A549 (cell line): ENCODE data around the gene NT5C. TPM values are rescaled to one million over a fixed set of nuclear protein-coding genes. Genes with fewer than 3 reads are reported as not detected.

ENCODE experiments used
- ATAC-seq, 2 experiments: fragments of 200-7000 bp in 1 of 2; fragments of >200 bp in 1 of 2; cut with Nextera tagmentation in 1 of 2; cut with Tn5 transposase in 1 of 2; 3 replicates each; pipeline versions ENCODE4 v1.8.0 to v1.9.1; 2018 to 2020; ENCODE audit warnings: mild to moderate bottlenecking in 1 of 2, moderate library complexity in 1 of 2
- CTCF ChIA-PET: fragments of 300-600 bp; sonication (Branson Sonifier 250); formaldehyde crosslinking; extraction: SDS; loops from one replicate; lab custom pipeline; 2021; ENCODE audit warnings: antibody characterized with exemption, inconsistent platforms; lab: Yijun Ruan, JAX
- POLR2A ChIA-PET: fragments of 350-600 bp; formaldehyde crosslinking; extraction: SDS; loops from one replicate; lab custom pipeline; 2021; ENCODE audit warnings: antibody characterized with exemption, inconsistent platforms; lab: Yijun Ruan, JAX
- DNase-seq, 2 experiments: peaks; one replicate each; pipeline versions ENCODE4 v3.0.0 to v3.0.0-alpha.2; 2011 to 2016; ENCODE audit warnings: low read depth in 1 of 2, low spot score in 1 of 2
- FAIRE-seq: peaks from 2 replicates; lab custom pipeline; 2011; peaks lifted over from hg19 to GRCh38; lab: Jason Lieb, UNC
- H3K27ac ChIP-seq, 2 experiments: fragments of >200 bp; sonication (Bioruptor Twin); formaldehyde crosslinking; 3 replicates each; pipeline ENCODE4 v1.5.1; 2016 to 2017
- H3K4me1 ChIP-seq: fragments of >200 bp; sonication (Bioruptor Twin); formaldehyde crosslinking; 3 replicates; pipeline ENCODE4 v1.6.1; 2016
- H3K4me2 ChIP-seq: fragments of >200 bp; sonication (Bioruptor Twin); formaldehyde crosslinking; 3 replicates; pipeline ENCODE4 v1.6.1; 2016
- H3K4me3 ChIP-seq: fragments of >200 bp; sonication (Bioruptor Twin); formaldehyde crosslinking; 3 replicates; pipeline ENCODE4 v1.5.1; 2016
- H3K9me3 ChIP-seq: fragments of >200 bp; sonication (Bioruptor Twin); formaldehyde crosslinking; 3 replicates; pipeline ENCODE4 v1.6.1; 2016
- CBX8 ChIP-seq: fragments of 200-600 bp; sonication (generic); IDR thresholded peaks from 2 replicates; pipeline ENCODE4 v1.6.1; 2016
- CHD4 ChIP-seq: fragments of 200-600 bp; sonication (generic); IDR thresholded peaks from 2 replicates; pipeline ENCODE4 v1.6.1; 2016; ENCODE audit warnings: antibody characterized with exemption, mild to moderate bottlenecking, borderline replicate concordance
- EHF ChIP-seq: fragments of 250-450 bp; sonication (Bioruptor Pico); IDR thresholded peaks from 2 replicates; pipeline ENCODE4 v1.5.0; 2020; ENCODE audit warnings: mild to moderate bottlenecking
- ESRRA ChIP-seq: fragments of 150-350 bp; IDR thresholded peaks from 2 replicates; pipeline ENCODE4 v1.6.1; 2014; ENCODE audit warnings: mild to moderate bottlenecking, low read length, borderline replicate concordance
- FOSL2 ChIP-seq, 2 experiments: fragments of 450-650 bp in 1 of 2; fragments of >200 bp in 1 of 2; sonication (Bioruptor Twin) in 1 of 2; formaldehyde crosslinking; IDR thresholded peaks; 2 replicates each; pipeline versions ENCODE4 v1.5.0 to v1.6.1; 2016 to 2020; ENCODE audit warnings: mild to moderate bottlenecking in 1 of 2, moderate library complexity in 1 of 2
- GATA3 ChIP-seq: IDR thresholded peaks from 2 replicates; pipeline ENCODE4 v1.6.1; 2012; ENCODE audit warnings: borderline replicate concordance
- JUN ChIP-seq, 2 experiments: fragments of >200 bp; sonication (Bioruptor Twin); formaldehyde crosslinking; IDR thresholded peaks; 2 replicates in 1 of 2; 3 replicates in 1 of 2; pipeline ENCODE4 v1.6.1; 2016 to 2017
- KDM1A ChIP-seq: fragments of 200-600 bp; sonication (generic); IDR thresholded peaks from 2 replicates; pipeline ENCODE4 v1.6.1; 2016; ENCODE audit warnings: low read depth, mild to moderate bottlenecking
- MAFK ChIP-seq: fragments of 450-650 bp; IDR thresholded peaks from 2 replicates; pipeline ENCODE4 v1.6.1; 2014; ENCODE audit not compliant: partially characterized antibody
- MAZ ChIP-seq: fragments of 150-350 bp; IDR thresholded peaks from 2 replicates; pipeline ENCODE4 v1.6.1; 2014; ENCODE audit warnings: antibody characterized with exemption, low read depth, low read length, borderline replicate concordance
- NR3C1 ChIP-seq: fragments of >200 bp; sonication (Bioruptor Twin); formaldehyde crosslinking; IDR thresholded peaks from 3 replicates; pipeline ENCODE4 v1.6.1; 2017
- POLR2AphosphoS2 ChIP-seq: conservative IDR thresholded peaks from 2 replicates; pipeline ENCODE4 v1.6.1; 2012; ENCODE audit warnings: low read length, improper control_type of control experiment, inconsistent platforms
- RAD21 ChIP-seq, 2 experiments: fragments of >200 bp in 1 of 2; sonication (Bioruptor Twin) in 1 of 2; formaldehyde crosslinking in 1 of 2; IDR thresholded peaks in 1 of 2; conservative IDR thresholded peaks in 1 of 2; 2 replicates in 1 of 2; 3 replicates in 1 of 2; pipeline ENCODE4 v1.6.1; 2012 to 2018; ENCODE audit warnings: inconsistent platforms in 1 of 2
- RFX5 ChIP-seq: fragments of 450-650 bp; IDR thresholded peaks from 2 replicates; pipeline ENCODE4 v1.7.1; 2014; ENCODE audit warnings: antibody characterized with exemption, mild to moderate bottlenecking, moderate library complexity
- TP53 ChIP-seq: fragments of 250-450 bp; sonication (Bioruptor Pico); IDR thresholded peaks from 2 replicates; pipeline ENCODE4 v1.5.0; 2021; ENCODE audit warnings: mild to moderate bottlenecking, moderate library complexity
- ZSCAN20 ChIP-seq: fragments of 250-450 bp; sonication (Bioruptor Pico); IDR thresholded peaks from 2 replicates; pipeline ENCODE4 v1.8.0; 2022; ENCODE audit warnings: mild to moderate bottlenecking, moderate library complexity
- WGBS: methylation state at CpG from one replicate; pipeline ENCODE4 v1.1.6; 2017; ENCODE audit errors: missing lambda C conversion rate; 5-methylcytosine and 5-hydroxymethylcytosine counted together
- polyA plus RNA-seq, 4 experiments: library from polyadenylated mRNA; depleted of rRNA in 3 of 4; stranded (reverse); fragments of >200 nt; fragmentation: RNase III in 1 of 4; extraction: RNeasy Plus Mini Kit Qiagen cat#74134 plus additional on column Dnase treatment in 1 of 4; gene quantifications; 2 replicates in 3 of 4; 3 replicates in 1 of 4; pipeline ENCODE4 v1.2.3, GENCODE V29; 2011 to 2017
- TF ChIP-seq, protein P1 (sequence below): IDR thresholded peaks from 2 replicates; pipeline ENCODE4 v1.6.1; 2012
- TF ChIP-seq, protein P2 (sequence below): IDR thresholded peaks from 2 replicates; pipeline ENCODE4 v1.6.1; 2012
- TF ChIP-seq, protein P3 (sequence below): fragments of >200 bp; sonication (Bioruptor Twin); formaldehyde crosslinking; IDR thresholded peaks from 2 replicates; pipeline ENCODE4 v1.6.1; 2016

Gene NT5C
- polyA plus RNA-seq, 2 of the 4 experiments (the other 2 are of a cell fraction), result 73.7 to 91.4 TPM

DNA sequence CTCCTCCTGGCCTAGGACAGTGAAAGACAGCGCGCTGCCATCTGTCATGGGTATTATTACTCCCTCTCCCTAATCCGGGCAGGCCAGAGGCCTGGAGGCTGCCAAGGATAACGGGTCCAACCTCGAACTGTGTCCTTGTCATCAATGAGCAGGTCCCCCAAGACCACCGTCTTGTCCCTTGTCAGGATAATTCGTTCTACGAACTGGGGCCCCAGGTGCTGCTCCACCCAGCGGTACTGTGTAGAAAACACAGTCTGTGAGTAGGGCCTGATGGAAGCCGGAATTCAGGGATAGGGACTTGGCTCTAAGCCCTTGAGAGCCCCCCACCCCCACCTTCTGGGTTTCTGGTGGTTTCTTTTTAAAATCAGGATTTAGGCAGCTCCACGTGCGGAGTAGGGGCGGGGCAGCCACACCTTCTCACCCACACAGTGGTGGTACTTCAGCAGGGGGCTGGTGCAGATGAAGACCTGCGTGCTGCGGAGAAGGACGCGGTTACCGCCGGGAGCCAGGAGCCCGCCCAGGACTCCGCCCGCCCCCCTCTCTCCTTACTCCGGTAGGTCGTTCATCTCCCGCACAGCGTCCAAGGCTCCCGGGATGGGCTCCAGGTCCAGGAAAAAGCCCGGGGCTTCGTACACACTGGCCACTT is 787 bp downstream of the NT5C start (continued):
- TF ChIP-seq JUN (IDR thresholded peaks at IDR 0.05) (0 out of 5 replicates have a peak, but pooled peaks of 1 of the 2 experiments have one; percentile 3), MAFK (no peak), EHF (CRISPR knock-in tag) (no peak), NR3C1 (no peak), POLR2AphosphoS2 (no peak), KDM1A (no peak)
- TF ChIP-seq, protein P1, sequence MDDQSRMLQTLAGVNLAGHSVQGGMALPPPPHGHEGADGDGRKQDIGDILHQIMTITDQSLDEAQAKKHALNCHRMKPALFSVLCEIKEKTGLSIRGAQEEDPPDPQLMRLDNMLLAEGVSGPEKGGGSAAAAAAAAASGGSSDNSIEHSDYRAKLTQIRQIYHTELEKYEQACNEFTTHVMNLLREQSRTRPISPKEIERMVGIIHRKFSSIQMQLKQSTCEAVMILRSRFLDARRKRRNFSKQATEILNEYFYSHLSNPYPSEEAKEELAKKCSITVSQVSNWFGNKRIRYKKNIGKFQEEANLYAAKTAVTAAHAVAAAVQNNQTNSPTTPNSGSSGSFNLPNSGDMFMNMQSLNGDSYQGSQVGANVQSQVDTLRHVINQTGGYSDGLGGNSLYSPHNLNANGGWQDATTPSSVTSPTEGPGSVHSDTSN, result peak; percentile 14; the same call in 1 of the 2 replicates
- TF ChIP-seq, protein P2, sequence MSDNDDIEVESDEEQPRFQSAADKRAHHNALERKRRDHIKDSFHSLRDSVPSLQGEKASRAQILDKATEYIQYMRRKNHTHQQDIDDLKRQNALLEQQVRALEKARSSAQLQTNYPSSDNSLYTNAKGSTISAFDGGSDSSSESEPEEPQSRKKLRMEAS, result peak; percentile 46; the same call in 1 of the 2 replicates

DNA sequence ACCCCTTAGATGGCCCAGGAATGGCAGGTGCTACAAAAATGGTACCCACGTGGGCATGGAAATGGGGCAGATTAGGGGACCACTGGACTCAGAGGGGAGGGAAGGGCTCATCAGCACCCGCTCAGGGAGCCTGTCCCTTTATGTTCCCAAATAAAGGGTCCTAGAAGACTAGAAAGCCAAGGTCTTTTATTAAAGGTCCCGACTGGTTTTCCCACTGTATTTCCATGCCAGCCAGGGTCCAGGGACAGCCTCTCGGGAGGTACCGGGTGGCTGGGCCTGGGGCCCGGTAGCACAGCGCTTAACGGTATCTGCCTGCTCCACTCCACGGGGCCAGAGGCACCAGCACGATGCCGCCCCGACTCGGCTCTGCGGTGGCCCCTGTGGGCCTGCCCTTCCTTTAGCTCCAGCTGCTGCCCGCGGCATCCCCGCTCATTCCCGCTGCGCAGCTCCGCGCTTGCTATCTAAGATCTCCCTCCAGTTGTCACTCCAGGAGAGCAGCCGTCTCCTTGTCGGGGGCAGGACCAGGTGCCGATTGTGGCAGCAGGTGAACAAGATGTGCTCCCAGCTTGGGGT is 1.4 kb downstream of the NT5C start:
- ATAC-seq (no peak), FAIRE-seq (no peak), DNase-seq (no peak)
- H3K4me1 ChIP-seq, result peaks cover 53% of the 10 kb centered on the region
- WGBS, result 70% methylated on average over 24 of the region's 24 CpGs
- ChIA-PET CTCF (interaction anchor here (1.4 to 62.2 kb wide), 16 partner anchors 15 to 181 kb away, joined by 3 to 3429 read pairs (median 11); partner anchors contain the start of genes ARMC7, ATP5PD, CDR2L and JPT1), POLR2A (interaction anchor here (1.0 to 7.0 kb wide), 6 partner anchors 7 to 72 kb away, joined by 3 to 70 read pairs (median 9); no protein-coding TSS in a partner anchor)
- no peaks in the 10 kb centered on the region for H3K9me3 ChIP-seq
- peak overlapping the region; percentile 97 for H3K27ac ChIP-seq
- H3K4me3 ChIP-seq, result peak overlapping the region; percentile 89
- TF ChIP-seq FOSL2 (IDR thresholded peaks at IDR 0.05) (no peak), FOSL2 (CRISPR knock-in tag; IDR thresholded peaks at IDR 0.05) (no peak), JUN (IDR thresholded peaks at IDR 0.05) (peak in 1 of 2 experiments; percentile 13; a peak in 1 of 5 replicates)
- TF ChIP-seq, protein P3, sequence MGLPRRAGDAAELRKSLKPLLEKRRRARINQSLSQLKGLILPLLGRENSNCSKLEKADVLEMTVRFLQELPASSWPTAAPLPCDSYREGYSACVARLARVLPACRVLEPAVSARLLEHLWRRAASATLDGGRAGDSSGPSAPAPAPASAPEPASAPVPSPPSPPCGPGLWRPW, result no peak
- peak overlapping the region; percentile 87 for H3K4me2 ChIP-seq

DNA sequence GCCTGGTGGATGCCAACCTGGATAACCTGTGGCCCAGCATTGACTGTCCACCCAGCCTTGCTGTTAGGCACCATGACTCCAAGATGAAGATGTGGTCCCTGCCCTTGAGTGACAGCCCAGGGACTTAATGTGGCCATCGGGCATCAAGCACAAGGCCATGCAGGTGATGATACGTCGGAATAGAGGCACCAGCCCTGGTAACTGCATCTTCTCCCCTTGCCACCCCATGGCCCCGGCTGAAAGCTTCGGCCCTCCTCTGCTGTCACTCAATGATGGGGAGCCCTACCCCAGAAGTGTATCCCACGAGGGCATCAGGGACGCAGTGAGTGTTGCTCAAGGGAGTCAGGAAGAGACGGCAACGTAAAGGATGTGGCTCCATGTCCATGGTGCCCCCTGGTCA is 2.0 kb downstream of the NT5C start:
- DNase-seq (no peak), ATAC-seq (no peak), FAIRE-seq (no peak)
- no peak overlapping the region for H3K4me3 ChIP-seq
- H3K9me3 ChIP-seq, result no peaks in the 10 kb centered on the region
- 92% methylated on average over 9 of the region's 9 CpGs for WGBS
- H3K4me2 ChIP-seq, result peak overlapping the region; percentile 87
- TF ChIP-seq NR3C1 (no peak), KDM1A (no peak), MAZ (no peak), TP53 (CRISPR knock-in tag) (no peak), CHD4 (no peak), ZSCAN20 (CRISPR knock-in tag) (no peak), ESRRA (no peak), RAD21 (conservative IDR thresholded peaks at IDR 0.05 in 1 of 2, IDR thresholded peaks at IDR 0.05 in 1 of 2) (no peak), GATA3 (no peak), CBX8 (no peak), RFX5 (no peak)
- peak overlapping the region in 1 of 2 experiments; percentile 97; a peak in 3 of 6 replicates for H3K27ac ChIP-seq
- H3K4me1 ChIP-seq, result peaks cover 58% of the 10 kb centered on the region
- ChIA-PET CTCF (interaction anchor here (1.9 to 62.2 kb wide), 8 partner anchors 15 to 168 kb away, joined by 6 to 3429 read pairs (median 25); partner anchors contain the start of genes ARMC7, ATP5PD, KCTD2 and NUP85), POLR2A (interaction anchor here (0.8 to 7.0 kb wide), 3 partner anchors 13 to 17 kb away, joined by 3 to 70 read pairs (median 4); no protein-coding TSS in a partner anchor)
